NCI-H2107 treated with DMSO at 0.1 percent for 48 hours (cell line): ENCODE measurements around the gene STK32B.

Source experiments
- DNase-seq: peaks from one replicate; lab custom pipeline; 2025; ENCODE audit not compliant: unreplicated experiment; lab: John Stamatoyannopoulos, UW

STK32B gene

DNA sequence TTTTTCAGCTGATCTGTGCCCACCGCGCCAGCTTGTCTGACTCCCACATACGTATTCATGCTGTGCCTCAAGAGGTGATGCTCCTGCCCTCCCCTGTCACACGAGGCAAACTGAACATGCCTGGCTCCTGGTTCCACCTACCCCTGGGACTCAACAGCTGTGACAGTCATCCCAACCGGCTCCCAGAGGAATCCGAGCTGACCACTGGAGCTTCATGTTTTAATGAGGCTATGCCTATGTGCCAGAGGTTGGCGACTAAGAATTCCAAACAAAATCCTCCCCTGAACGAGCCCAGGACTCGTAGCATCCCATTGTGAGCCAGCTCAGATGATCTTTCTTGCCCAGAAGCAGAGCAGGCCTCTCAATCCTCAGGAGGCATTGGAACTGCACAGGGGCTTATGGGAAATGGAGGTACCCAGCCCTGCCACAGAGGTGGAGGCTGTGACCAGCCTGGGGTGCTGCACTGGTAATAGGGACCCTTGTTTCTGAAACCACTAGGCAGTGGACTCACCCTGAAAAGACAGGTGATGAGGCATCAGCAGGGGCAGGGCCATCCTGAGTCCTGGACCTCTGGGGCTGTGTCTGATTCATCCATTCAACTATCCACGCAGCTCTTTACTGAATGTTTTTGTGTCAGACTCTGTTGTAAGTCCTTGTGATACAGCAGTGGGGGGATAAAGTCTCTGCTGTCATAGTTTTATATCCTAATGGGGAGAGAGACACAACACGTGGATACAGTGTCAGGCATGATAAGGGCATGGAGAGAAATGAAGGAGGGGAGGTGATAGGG, 332.1 kb downstream of the STK32B start:
- DNase-seq: no peak

DNA sequence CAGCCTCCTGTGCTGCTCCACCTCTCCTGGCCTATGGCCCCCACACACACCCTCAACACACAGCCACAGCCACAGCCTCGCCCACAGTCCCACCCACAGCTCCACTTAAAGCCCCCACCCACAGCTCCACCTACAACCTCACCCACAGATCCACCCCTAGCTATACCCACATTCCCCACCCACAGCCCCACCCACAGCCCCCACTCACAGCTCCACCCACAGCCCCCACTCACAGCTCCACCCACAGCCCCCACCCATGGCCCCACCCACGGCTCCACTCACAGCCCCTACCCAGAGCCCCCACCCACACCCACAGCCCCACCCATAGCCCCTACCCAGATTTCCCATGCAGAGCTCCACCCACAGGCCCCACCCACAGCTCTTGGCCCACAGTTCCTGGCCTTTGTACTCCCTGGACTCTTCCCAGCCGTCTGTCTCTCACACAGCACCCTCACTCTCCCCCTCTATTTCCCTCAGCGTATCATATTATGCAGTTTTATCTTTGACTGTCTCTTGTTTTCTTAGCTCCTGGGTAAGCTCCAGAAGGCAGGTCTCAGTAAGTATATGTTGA, 334.5 kb downstream of the STK32B start:
- no peak for DNase-seq

DNA sequence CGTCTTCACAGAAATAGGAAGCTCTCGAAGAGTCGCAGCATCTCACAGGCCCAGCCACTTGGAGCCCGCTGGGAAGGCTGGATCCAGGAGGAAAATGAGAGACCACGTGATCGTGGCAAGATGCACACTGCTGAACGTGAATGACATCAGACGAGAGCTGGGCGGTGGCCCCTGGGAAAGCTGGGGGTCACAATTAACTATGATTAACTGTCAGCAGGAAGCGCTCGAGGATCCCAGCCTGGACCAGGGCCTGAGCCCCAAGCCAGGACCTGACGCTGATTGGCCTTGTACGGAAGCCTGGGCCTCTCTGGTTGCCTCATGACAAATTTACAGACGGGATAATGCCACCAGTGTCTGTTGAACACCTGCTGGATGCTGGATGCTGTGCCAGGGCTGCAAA, 335.6 kb downstream of the STK32B start:
- no peak for DNase-seq

DNA sequence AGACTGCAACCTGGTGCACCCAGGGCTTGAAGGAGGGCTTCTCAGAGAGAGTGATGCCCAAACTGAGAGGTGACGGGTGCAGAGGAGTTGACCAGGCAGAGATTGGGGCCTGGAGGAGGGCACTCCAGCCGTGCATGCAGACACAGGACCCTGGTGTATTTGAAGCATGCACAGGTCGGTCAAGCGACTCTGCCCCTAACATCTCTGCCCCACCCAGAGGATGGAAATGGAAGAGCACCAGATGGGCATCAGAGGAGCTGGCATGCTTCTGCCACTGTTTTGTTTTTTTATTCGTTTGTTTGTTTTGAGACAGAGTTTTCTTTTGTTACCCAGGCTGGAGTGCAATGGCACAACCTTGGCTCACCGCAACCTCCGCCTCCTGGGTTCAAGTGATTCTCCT, 336.2 kb downstream of the STK32B start:
- DNase-seq: no peak

DNA sequence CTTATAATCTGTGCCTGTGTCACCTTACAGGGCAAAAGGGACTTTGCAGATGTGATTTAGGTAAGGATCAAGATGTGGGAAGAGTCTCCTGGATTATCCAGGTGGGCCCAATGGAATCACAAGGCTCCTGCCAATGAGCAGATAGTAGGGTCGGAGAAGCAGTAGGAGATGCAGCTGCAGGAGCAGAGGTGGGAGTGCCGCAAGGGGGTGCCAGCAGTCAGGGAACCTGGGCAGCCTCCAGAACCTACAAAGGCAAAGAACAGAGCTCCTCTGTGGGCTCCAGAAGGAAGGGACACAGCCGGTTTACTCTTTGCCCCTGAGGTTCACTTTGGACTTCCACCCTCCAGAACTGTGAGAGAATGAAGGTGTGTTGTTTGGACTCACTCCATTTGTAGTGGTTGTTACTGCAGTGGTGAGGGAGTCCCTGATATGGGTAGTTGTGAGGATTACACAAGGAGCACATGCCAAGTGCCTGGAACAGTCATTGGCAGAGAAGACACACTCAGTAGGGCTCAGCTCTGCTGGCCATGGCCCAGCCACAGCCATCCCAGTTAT, 338.6 kb downstream of the STK32B start:
- no peak for DNase-seq

DNA sequence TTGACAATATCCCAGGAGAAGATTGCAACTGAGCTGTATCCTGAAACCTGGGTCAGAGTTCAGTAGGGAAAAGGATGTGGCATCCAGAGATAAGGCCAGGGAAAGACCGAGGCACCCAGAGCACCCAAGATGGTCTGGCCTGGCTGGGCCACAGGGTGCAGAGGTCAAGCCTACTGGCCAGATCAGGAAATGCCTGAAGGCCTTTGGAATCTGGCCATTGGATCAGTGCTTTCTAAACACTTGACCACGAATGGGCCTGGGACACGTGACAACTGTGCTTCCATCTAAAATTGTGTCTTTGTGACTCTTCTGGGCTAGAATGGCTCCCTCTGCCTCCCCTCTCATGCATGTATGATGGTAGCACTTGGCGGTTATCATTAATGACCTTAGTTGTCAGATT, 340.2 kb downstream of the STK32B start:
- DNase-seq: no peak

DNA sequence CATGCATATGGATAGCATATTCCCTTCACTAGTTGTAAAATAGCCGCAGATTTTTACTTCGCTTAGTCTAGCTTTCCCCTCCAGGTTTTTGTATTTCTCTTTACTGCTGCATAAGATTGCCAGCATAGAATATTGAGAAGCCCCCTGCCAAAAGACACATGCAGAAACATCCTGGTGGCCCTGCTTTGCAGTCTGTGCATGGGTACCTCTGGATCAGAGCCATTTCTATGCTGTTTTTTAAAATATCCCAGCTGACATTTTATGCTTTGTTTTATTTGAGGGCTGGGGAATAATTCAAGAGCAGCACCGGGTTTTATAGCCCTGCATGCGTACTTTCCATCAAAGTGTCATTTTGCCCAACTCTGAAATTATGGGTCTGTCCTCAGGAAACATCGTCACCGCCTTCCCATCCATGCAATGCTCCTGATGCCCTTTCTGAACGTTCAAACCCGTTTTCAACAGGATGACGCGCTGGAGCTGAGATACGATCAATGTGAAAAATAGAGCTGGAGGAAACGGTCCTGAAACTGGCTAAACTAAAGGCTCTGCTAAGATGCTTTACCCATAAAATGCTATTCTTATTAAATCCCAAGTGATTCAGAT, 342.7 kb downstream of the STK32B start:
- DNase-seq: no peak

DNA sequence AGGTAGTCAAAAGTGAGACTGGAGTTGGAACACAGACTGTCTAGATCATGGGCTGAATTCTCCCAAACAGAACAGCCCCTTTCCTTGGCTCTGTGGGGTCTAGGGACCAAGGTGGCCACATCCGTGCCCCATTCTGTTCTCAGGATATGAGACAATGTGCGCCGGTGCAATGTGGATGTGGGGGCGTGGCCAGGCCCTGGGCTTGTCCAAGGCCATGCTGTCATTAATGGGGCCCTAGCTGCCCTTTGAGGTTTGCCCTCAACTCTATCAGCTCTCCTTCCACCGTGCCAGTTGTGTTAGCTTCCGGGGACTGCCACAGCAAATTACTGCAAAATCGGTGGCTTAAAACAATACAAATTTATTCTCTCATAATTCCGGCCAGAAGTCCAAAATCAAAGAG, 344.5 kb downstream of the STK32B start:
- no peak for DNase-seq

DNA sequence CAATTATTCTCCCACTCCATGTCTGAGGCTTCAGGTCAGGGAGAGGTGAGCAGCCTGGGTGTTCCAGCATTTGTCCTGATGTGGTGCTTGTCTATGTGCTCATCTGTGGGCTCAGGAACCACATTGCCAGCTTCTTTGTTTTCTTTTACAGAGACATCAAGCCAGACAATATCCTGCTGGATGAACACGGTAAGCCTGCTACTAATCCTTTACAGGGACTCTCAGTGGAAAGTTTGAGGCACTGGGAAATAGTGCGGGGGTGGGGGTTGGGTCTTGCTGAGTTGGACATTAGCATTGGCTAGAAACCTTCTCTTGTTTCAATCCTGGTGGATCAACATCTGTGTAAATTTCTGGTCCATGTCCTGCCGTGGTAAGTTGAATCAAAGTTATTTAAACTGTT, 346.8 kb downstream of the STK32B start:
- no peak for DNase-seq

DNA sequence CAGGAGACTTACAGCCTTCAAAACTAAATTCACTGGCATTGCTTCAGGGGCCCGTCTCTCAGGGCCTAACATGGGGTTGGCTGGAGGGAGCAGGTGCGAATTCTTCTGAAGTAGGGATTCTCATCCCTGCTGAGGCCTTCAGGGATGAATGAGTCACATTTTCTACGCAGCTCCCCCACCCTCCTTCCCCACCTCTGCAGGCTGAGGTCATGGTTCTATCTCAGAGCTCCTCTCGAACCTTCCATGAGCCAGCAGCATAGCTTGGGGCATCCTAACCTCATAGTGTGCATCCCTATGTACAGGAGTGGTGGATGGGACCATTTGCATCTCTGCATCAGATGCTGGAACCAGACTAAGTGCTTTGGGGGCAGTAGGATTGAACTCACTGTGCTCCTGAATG, 347.8 kb downstream of the STK32B start:
- DNase-seq: no peak

DNA sequence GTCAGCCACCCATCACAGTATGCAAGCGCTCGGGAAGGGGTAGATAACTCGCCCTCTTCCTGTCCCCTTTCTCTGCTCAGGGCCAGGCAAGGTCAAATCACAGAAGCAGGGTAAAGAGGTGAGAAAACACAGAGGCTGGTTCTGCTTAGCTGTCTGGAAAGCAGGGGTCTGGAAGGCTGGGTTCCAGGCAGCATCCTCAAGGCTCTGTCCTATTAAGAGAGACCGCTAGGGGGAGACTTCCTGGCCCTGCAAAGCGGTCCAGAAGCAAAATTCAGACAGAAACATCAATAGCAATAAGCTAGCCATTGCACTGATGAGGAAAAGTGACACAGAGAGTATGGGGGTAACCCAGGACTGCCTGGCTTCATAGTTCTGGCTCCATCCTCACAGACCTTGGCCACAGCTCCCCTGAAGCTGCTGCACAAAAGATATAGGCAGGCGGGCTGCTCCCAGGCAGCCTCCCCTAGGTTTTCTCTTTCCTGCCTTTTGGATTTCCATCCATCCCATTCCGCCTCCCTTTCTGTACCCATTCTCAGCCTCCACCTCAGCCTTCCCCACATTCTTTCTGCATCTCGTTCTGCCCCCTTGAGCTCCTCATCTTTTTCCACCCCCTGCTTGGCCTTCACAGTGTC, 348.6 kb downstream of the STK32B start:
- DNase-seq: no peak

DNA sequence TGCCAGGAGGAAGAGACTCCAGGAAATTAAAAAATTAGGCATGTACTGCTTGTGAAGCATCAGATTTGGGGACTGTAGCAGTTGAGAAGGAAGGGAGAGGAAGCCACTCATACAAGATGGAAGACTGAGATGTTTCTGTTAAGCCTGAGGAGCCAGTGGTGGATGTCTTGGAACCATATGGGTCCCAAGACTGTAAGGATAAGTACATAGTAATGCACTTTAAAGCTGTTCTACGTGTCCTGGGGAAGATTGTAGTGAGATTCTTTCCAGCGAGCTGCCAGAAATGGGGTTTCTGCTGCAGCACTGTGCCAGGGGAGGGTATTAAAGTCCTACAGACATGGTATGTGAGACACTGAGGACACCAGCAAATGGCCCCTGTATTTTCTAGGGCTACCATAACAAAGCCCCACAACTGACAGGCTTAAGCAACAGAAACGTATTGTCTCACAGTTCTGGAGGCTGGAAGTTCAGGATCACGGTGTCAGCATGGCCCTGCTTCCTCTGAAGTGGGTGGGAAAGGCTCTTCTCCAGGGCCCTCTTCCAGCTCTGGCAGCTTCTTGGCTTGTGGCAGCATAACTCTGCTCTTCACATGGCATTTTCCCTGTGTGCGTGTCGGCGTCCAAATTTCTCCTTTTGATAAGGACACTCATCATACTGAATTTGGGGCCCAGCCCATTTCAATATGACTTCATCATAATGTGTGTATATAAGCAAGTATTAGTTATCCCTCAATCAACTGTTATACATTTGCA, 352.6 kb downstream of the STK32B start:
- no peak for DNase-seq

DNA sequence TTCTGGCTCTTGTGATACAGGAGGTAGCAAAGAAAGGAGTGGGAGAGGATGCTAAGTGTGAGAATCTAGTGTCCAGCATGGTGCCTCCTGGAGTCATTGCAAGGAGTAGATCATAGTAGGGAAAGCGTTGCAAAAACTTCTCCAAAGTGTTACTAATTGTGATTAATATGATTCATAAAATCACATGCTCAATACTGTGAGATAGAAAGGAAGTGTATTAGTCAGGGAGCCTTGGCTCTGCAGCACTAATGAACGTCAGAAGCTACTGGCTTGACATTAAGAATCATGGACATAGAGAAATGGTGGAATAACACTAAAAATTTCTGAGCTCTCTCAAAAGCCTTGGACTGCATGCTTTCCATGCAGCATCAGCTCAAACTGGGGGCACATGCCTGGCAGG, 358.0 kb downstream of the STK32B start:
- DNase-seq: no peak

DNA sequence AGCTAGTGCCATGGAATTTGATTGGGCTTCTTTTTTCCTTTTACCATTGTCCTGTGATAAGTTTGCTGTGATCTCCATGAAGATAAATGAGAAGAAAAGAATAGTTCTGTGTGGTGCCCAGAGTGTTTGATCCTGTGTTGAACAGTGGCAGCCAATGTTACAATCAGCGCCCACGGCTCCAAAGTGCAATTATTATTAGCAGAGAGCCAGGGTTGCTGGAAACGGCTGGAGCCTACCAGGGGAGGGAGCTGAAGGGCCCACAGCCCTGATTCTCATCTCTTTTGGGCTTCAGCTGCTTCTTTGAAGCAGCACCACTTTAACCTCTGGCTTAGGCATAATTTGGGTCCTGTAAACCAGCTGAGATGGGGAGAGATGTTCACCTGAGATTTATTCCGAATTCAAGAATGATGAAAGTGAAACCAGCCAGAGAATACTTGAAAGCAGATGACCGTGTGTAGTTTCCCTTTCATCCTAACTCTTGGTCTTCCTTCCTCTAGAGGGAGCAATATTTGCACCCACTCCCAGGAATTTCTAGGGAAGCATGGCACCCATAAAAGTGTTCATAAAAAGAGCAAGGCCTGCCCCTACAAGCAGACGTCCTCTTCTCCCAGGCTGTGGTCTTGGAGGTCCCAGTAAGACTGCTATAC, 358.8 kb downstream of the STK32B start:
- DNase-seq: no peak

DNA sequence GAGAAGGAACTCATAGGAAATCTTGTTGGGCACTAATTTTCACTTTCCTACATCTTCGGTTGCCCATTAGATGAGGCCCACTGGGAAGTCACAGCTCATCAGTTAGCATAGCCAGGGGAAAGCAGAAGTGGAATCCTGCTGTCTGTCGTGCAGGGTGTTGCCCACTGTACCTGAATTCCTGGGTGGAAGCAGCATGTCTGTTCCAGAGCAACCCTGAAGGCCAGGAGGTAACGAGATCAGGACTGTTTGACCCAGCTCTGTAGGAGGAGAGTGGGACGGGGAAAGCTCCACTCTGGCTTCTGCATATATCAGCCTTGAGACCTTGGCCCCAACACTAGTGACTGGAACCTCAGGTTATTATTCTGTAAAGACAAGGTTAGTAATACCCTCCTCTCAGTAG, 361.0 kb downstream of the STK32B start:
- DNase-seq: no peak

DNA sequence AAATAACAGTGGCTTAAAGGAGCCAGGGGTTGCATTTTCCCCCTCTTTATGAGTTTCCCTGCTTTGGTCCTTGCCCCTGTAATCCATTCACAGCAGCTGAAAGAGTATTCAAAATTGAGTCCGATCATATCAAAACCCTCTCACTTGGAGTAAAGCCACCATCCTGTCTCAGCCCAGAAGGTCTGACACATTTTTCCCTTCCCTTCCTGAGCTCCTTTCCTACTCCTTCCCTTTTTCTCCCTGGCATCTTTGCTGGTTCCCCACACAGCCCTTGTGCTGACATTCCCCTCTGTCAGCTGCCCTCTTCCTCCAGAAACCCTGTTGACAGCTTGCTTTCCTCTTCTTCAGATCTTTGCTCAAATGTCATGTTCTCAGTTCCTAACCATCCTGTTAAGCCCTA, 361.5 kb downstream of the STK32B start:
- no peak for DNase-seq

DNA sequence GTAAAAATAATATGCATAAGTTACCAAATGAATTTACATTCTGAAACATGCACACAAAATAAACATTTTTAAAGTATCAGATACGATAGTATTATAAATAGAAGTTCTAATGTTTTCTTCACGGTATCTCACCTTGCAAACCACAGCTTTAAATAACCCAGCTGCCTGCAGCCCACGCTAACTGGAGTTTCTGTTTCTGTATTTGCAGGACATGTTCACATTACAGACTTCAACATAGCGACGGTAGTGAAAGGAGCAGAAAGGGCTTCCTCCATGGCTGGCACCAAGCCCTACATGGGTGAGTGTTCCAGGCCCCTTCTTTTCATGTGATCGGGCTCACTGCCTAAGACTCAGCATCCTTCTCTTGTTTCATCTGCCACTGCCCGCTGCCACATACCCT, 365.4 kb downstream of the STK32B start:
- no peak for DNase-seq

DNA sequence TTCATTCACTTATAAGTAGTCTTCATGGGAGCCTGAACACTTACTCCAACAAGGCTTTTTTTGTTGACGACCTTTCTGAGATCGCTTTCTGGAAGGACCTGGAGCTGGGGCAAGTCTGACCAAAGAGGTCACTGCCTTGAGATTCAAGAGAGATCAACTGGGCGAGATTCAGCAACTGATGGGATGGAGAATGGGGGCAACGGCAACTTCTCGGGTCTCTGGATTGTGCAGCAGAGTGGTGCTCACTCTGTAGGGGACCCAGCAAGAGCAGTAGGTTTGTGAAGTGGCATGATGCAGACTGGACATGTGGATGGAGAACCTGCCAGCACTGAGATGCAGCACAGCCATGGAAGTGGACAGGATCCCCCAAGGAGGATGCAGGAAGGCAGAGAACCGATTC, 369.0 kb downstream of the STK32B start:
- DNase-seq: no peak

DNA sequence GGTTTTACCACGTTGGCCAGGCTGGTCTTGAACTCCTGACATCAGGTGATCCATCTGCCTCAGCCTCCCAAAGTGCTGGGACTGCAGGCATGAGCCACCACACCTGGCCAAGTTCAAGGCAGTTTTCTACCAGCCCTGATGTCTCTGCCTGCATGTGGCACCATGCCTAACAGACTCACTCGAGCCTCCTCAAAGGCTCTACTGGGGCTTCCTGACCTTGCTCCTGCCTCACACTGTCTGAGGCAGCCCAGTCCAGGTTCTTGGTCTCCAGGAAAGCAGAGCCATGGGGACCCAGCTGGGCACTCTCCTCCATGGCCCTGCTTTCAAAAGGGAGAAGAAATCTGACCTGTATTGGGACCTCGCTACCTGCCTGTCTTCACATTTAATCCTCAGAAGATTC, 370.1 kb downstream of the STK32B start:
- no peak for DNase-seq

DNA sequence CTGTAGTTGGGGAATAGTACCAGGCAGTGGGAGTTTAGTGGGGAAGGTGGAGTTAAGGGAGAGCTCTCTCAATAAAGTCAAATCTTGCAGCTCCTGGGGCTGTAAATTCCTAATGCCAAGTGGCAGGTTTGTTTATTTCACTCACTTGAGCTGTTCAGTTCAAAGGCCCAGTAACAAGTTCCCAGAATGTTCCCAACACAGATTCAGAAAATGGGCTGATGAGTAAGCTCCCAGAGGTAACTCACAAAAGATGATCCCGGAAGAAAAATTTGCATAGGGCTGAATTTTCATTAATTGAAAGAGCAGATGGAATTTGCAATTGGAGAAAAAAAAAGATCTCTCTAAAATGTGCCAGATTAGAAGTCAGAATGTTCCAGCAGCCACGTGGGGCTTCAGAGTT, 370.9 kb downstream of the STK32B start:
- no peak for DNase-seq

DNA sequence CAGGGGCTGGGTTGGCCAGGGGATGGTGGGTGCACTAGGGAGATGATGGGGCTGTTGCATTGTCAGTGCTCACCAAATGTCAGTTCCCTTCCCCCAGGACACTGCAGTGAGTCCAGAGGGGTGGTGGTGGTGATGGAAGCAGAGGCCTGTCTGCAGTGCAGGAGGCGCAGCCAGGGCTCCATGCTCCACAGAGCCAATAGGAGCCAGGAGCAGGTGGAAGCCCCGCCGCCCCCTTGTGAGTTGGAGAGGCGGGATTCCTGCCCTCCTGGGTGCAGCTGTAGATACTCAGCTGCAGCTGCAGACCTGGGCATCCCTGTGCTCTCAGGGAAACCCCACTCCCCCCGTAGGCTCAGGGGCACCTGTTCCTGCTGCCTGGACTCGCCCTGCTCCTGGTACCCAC, 372.4 kb downstream of the STK32B start:
- DNase-seq: no peak
